CD4-positive, alpha-beta T cell treated with Interleukin-17A for 4 hours (primary cell): Measurements from ENCODE around the gene SPEG.
A peak's percentile ranks its signal among the peaks of the same experiment; 100 is the strongest.
"Not testable (repeated sequence)": the region's sequence is repeated elsewhere in the genome, so short reads cannot be mapped to it uniquely, and the experiment has no call there.

ENCODE experiments used
- DNase-seq: peaks from one replicate; pipeline ENCODE4 v3.0.0-alpha.2; 2020; ENCODE audit warnings: mixed read lengths

SPEG gene

GRCh38 chr2:219434718-219435525, at the start of gene SPEG:
Gene SPEG, plus strand, starts transcription at chr2:219434843. Its CDS starts 135 bp downstream, at chr2:219434978.
- DNase-seq: no peak

GRCh38 chr2:219384859-219385258, 49.8 kb upstream of the SPEG start:
- DNase-seq: no peak

GRCh38 chr2:219385958-219386520, 48.6 kb upstream of the SPEG start:
- no peak for DNase-seq

GRCh38 chr2:219386532-219387280, 47.9 kb upstream of the SPEG start:
- DNase-seq: peak; percentile 11

GRCh38 chr2:219387306-219388120, 47.1 kb upstream of the SPEG start, which contains the start of gene DNPEP:
Gene DNPEP, minus strand, starts transcription at chr2:219387912. Its CDS starts 118 bp downstream, at chr2:219387794.
- DNase-seq: peak; percentile 91

GRCh38 chr2:219388121-219388906, 46.3 kb upstream of the SPEG start:
- DNase-seq: peak; percentile 100

- DNase-seq: no peak
Observed at GRCh38 chr2:219388907-219389156, 45.8 kb upstream of the SPEG start.

GRCh38 chr2:219392754-219393153, 41.9 kb upstream of the SPEG start:
- no peak for DNase-seq

GRCh38 chr2:219395056-219395455, 39.6 kb upstream of the SPEG start:
- DNase-seq: not testable (repeated sequence)

- DNase-seq: no peak
Observed at GRCh38 chr2:219395609-219396008, 39.0 kb upstream of the SPEG start.

GRCh38 chr2:219396863-219397457, 37.7 kb upstream of the SPEG start:
- peak; percentile 42 for DNase-seq

GRCh38 chr2:219398721-219399363, 35.8 kb upstream of the SPEG start:
- DNase-seq: no peak

GRCh38 chr2:219399716-219400478, 34.7 kb upstream of the SPEG start:
- no peak for DNase-seq

- no peak for DNase-seq
Observed at GRCh38 chr2:219400562-219400961, 34.1 kb upstream of the SPEG start.

GRCh38 chr2:219401606-219402005, 33.0 kb upstream of the SPEG start:
- no peak for DNase-seq

- DNase-seq: peak; percentile 69
Observed at GRCh38 chr2:219402665-219403515, 31.8 kb upstream of the SPEG start.

GRCh38 chr2:219403861-219404260, 30.8 kb upstream of the SPEG start:
- DNase-seq: no peak

- no peak for DNase-seq
Observed at GRCh38 chr2:219404291-219404910, 30.2 kb upstream of the SPEG start.

- no peak for DNase-seq
Observed at GRCh38 chr2:219404954-219405353, 29.7 kb upstream of the SPEG start.
